Measurements from ENCODE around the gene MIER2.

Gene MIER2

GRCh38 chr19:328025-328505, 16.5 kb downstream of the MIER2 start:
- no peak for DNase-seq

GRCh38 chr19:327291-328024, 17.1 kb downstream of the MIER2 start:
- no peak for DNase-seq

- no peak for DNase-seq
These were observed 17.7 kb downstream of the MIER2 start for GRCh38 chr19:326871-327270.

- DNase-seq: no peak
These were observed 18.5 kb downstream of the MIER2 start for GRCh38 chr19:325937-326565.

GRCh38 chr19:325173-325936, 19.2 kb downstream of the MIER2 start:
- DNase-seq: no peak

GRCh38 chr19:324716-325115, 19.9 kb downstream of the MIER2 start:
- DNase-seq: no peak

GRCh38 chr19:322616-323015, 22.0 kb downstream of the MIER2 start:
- DNase-seq: no peak

GRCh38 chr19:318509-318774, 26.2 kb downstream of the MIER2 start:
- DNase-seq: no peak

GRCh38 chr19:317710-318508, 26.7 kb downstream of the MIER2 start:
- no peak for DNase-seq

- no peak for DNase-seq
These were observed 28.8 kb downstream of the MIER2 start for GRCh38 chr19:315811-316210.

- no peak for DNase-seq
These were observed 30.4 kb downstream of the MIER2 start for GRCh38 chr19:313988-314815.

GRCh38 chr19:313169-313987, 31.2 kb downstream of the MIER2 start:
- DNase-seq: no peak

GRCh38 chr19:311813-312261, 32.8 kb downstream of the MIER2 start:
- DNase-seq: no peak

GRCh38 chr19:310781-311496, 33.7 kb downstream of the MIER2 start:
- DNase-seq: no peak

- no peak for DNase-seq
These were observed 34.4 kb downstream of the MIER2 start for GRCh38 chr19:310141-310651.

- no peak for DNase-seq
These were observed 35.4 kb downstream of the MIER2 start for GRCh38 chr19:309206-309565.

GRCh38 chr19:308471-309205, 36.0 kb downstream of the MIER2 start:
- DNase-seq: no peak

GRCh38 chr19:307793-308420, 36.7 kb downstream of the MIER2 start:
- no peak for DNase-seq

- DNase-seq: no peak
These were observed 37.5 kb downstream of the MIER2 start for GRCh38 chr19:307111-307531.

All from NCI-H1930 (cell line).